M059J (cell line): Measurements from ENCODE around the gene MYL2. TPM values are rescaled to one million over a fixed set of nuclear protein-coding genes. Genes with fewer than 3 reads are reported as not detected.
A peak's percentile ranks its signal among the peaks of the same experiment; 100 is the strongest.
"Not testable (repeated sequence)": the region's sequence is repeated elsewhere in the genome, so short reads cannot be mapped to it uniquely, and the experiment has no call there.

Source experiments
- DNase-seq: peaks from one replicate; pipeline ENCODE4 v3.0.0-alpha.2; 2012; ENCODE audit warnings: low read depth
- total RNA-seq: library from RNA; depleted of rRNA; stranded (reverse); fragments of >200 nt; shearing (Covaris generic); gene quantifications from 2 replicates; pipeline ENCODE4 v1.2.3, GENCODE V29; 2014; rRNA removed

MYL2 gene, protein sequence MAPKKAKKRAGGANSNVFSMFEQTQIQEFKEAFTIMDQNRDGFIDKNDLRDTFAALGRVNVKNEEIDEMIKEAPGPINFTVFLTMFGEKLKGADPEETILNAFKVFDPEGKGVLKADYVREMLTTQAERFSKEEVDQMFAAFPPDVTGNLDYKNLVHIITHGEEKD
- total RNA-seq, result not detected in 2 replicates

- no peak for DNase-seq
Measured at GRCh38 chr12:110920324-110920910, at the start of gene MYL2. TSS of gene MYL2 (minus strand) at chr12:110920579. CDS start at chr12:110920529, 50 bp downstream.

GRCh38 chr12:110966081-110966760 lies 45.8 kb upstream of the MYL2 start:
- DNase-seq, result no peak

DNA sequence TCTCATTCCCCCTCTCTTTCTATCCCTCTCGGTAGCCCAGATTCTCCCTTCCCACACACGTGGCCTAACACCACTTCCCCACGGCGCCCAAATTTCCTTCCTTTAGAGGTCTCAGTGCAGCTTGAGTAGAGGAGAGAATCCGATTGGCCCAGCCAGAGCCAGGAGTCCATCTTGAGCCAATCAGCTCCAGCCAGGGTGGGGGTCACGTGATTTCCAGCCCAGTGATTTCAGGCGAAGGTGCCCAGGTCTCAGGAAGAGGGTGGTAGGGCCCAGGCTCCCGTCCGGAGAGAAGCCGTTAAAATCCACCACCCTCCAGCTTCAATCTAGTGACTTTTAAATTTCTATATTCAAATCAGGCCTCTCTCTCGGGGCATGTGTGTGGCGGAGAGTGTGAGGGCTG lies 45.2 kb upstream of the MYL2 start:
- no peak for DNase-seq

DNA sequence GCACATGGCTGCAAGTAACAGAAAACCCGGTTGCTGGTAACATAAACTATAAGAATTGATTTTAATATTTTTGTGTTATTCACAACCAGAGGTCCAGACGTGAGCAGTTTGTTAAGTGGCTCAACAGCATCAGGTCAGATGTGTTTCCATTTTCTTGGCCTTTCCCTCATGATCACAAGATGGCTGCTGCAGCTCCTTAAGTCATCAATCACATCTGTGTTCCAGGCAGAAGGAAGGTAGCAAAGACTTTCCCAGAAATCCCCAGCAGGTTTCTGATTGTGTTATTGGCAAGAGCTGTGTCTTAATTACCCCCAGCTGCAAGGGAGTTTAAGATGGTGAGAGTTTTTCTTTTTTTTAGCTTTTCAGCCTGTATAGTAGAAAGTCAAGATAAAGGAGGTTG lies 40.4 kb upstream of the MYL2 start:
- no peak for DNase-seq

GRCh38 chr12:110957652-110958051 lies 37.3 kb upstream of the MYL2 start:
- peak; percentile 30 for DNase-seq

GRCh38 chr12:110957159-110957558 lies 36.8 kb upstream of the MYL2 start:
- DNase-seq, result no peak

DNA sequence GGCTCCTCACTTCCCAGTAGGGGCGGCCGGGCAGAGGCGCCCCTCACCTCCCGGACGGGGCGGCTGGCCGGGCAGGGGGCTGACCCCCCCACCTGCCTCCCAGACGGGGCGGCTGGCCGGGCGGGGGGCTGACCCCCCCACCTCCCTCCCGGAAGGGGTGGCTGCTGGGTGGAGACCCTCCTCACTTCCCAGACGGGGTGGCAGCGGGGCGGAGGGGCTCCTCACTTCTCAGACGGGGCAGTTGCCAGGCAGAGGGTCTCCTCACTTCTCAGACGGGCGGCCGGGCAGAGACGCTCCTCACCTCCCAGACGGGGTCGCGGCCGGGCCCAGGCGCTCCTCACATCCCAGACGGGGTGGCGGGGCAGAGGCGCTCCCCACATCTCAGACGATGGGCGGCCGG lies 30.5 kb upstream of the MYL2 start:
- not testable (repeated sequence) for DNase-seq

GRCh38 chr12:110950466-110950865 lies 30.1 kb upstream of the MYL2 start:
- not testable (repeated sequence) for DNase-seq

- DNase-seq, result no peak
Measured at GRCh38 chr12:110948041-110948440, 27.7 kb upstream of the MYL2 start.

- DNase-seq, result no peak
Measured at GRCh38 chr12:110943373-110943772, 23.0 kb upstream of the MYL2 start.

GRCh38 chr12:110941391-110941790 lies 21.0 kb upstream of the MYL2 start:
- no peak for DNase-seq

GRCh38 chr12:110940933-110941332 lies 20.6 kb upstream of the MYL2 start:
- no peak for DNase-seq

DNA sequence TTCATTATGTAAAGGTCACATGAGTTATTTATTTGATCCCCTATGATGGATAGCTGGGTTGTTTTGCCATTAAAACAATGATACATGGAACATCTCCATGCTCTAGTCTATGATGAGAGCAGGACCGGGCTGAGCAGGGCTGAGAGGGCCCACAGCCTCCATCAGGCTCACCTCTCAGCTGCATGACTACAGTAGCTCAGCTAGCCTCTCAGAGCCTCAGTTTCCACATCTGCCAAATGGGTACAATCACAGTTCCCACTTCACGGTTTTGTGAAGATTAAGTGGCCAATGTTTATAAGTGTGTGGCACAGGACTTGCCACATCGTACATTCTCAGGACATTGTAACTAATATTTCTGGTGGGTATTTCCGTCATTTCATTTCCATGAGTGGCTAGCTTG lies 19.9 kb upstream of the MYL2 start:
- no peak for DNase-seq

- peak; percentile 30 for DNase-seq
Measured at GRCh38 chr12:110937104-110937641, 16.8 kb upstream of the MYL2 start.

GRCh38 chr12:110936367-110937103 lies 16.2 kb upstream of the MYL2 start:
- no peak for DNase-seq

GRCh38 chr12:110935588-110935987 lies 15.2 kb upstream of the MYL2 start:
- DNase-seq, result no peak

GRCh38 chr12:110934093-110934852 lies 13.9 kb upstream of the MYL2 start:
- DNase-seq, result peak; percentile 76

- no peak for DNase-seq
Measured at GRCh38 chr12:110933326-110933974, 13.1 kb upstream of the MYL2 start.

DNA sequence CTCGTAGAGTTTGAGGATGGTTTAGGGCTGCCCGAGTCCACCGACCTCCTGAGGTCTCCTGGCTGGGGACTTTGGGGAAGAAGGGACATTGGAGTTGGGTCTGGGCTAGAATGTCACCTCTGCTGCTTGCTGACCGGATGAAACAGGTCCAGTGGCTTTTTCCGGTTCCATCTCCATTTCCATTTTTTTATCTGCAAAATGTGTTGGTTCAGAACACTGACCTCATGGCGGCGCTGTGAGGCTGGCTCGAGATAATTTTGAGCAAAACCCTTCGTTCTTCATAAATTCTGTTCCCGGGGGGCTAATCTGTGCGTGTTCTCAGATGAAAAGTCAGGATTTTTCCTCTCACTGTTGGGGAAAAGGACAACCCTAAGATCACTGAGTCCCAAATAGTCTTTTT lies 11.7 kb upstream of the MYL2 start:
- DNase-seq, result no peak

DNA sequence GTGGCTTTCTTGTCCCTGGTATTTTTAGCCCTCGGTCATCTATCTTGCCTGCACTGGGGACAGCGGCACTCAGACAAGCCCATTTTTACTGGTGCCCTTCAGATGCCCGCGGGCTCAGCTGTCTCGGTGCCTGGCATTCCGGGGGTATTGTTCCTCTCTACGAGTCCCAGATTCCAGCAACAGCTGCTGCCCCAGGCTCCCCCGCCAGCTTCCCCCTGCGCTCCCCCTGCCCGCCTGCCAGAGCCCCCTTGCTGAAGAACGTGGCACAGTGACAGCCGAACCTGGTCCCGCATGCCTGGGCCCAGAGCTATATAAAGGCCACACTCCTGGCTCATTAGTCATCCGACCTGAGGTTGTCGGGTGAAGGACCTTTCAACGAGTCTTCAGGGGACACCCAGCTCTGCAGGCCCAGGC lies 10.9 kb upstream of the MYL2 start:
- peak; percentile 56 for DNase-seq
